B cell (primary cell): ENCODE results near the gene NRG2.

ENCODE experiments used
- EZH2 ChIP-seq: IDR thresholded peaks from 2 replicates; pipeline ENCODE4 v1.6.1; 2012; ENCODE audit warnings: borderline replicate concordance, low read depth, mild to moderate bottlenecking, moderate library complexity, low read length; ENCODE audit not compliant: insufficient read depth, poor library complexity, severe bottlenecking
- TF ChIP-seq, protein P1 (sequence below): fragments of 200-600 bp; IDR thresholded peaks from one replicate; pipeline ENCODE4 v1.8.0; 2022; ENCODE audit warnings: antibody characterized with exemption, mild to moderate bottlenecking

DNA sequence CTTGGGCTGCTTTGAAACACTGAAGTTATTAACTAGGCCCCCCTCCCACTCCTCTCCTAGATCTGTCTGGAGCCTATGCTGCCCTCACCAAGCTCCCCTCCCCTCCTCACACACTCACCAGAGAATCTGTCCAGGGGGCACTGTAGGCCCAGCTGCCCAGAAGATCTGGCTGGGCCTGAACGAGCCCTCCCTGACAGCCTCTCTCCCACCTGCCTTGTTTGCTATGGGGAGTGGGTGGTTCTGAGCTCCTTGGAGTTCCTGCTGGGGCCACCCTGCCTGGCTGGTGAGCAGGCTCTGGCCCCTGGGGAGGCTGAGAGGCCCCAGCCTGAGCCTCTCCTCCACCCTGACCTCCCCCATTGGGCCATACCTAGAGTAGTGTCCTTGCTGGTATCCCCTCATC, 172.4 kb downstream of the NRG2 start:
- TF ChIP-seq, protein P1, sequence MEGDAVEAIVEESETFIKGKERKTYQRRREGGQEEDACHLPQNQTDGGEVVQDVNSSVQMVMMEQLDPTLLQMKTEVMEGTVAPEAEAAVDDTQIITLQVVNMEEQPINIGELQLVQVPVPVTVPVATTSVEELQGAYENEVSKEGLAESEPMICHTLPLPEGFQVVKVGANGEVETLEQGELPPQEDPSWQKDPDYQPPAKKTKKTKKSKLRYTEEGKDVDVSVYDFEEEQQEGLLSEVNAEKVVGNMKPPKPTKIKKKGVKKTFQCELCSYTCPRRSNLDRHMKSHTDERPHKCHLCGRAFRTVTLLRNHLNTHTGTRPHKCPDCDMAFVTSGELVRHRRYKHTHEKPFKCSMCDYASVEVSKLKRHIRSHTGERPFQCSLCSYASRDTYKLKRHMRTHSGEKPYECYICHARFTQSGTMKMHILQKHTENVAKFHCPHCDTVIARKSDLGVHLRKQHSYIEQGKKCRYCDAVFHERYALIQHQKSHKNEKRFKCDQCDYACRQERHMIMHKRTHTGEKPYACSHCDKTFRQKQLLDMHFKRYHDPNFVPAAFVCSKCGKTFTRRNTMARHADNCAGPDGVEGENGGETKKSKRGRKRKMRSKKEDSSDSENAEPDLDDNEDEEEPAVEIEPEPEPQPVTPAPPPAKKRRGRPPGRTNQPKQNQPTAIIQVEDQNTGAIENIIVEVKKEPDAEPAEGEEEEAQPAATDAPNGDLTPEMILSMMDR: no peak
- no peak for TF ChIP-seq EZH2
